AG04450 (cell line): ENCODE data around the gene DLAT. TPM values are rescaled to one million over a fixed set of nuclear protein-coding genes. Genes with fewer than 3 reads are reported as not detected.
"Not testable (repeated sequence)": the region's sequence is repeated elsewhere in the genome, so short reads cannot be mapped to it uniquely, and the experiment has no call there.

Source experiments
- CTCF ChIA-PET: fragments of 300-600, 350-600 bp; formaldehyde crosslinking; extraction: SDS; loops from one replicate; lab custom pipeline; 2022; ENCODE audit warnings: antibody characterized with exemption, inconsistent platforms; lab: Charles Lee
- POLR2A ChIA-PET: fragments of 350-600 bp; formaldehyde crosslinking; extraction: SDS; loops from one replicate; lab custom pipeline; 2021; ENCODE audit warnings: antibody characterized with exemption, inconsistent platforms; lab: Yijun Ruan, JAX
- DNase-seq: peaks from one replicate; pipeline ENCODE4 v3.0.0-alpha.2; 2011; ENCODE audit warnings: low read depth, low spot score
- H3K27ac ChIP-seq: one replicate; pipeline ENCODE4 v1.5.1; 2012; ENCODE audit warnings: low read depth, low read length, control low read depth
- H3K27me3 ChIP-seq: one replicate; pipeline ENCODE4 v1.6.0; 2012; ENCODE audit warnings: low read length; ENCODE audit not compliant: control insufficient read depth, insufficient read depth
- H3K4me3 ChIP-seq: 2 replicates; pipeline ENCODE4 v1.5.1; 2011; ENCODE audit warnings: mild to moderate bottlenecking, low read depth, low read length, control low read depth
- H3K9me3 ChIP-seq: 2 replicates; pipeline ENCODE4 v1.5.1; 2012; ENCODE audit warnings: low read length; ENCODE audit not compliant: control insufficient read depth, insufficient read depth
- polyA plus RNA-seq: library from polyadenylated mRNA; depleted of rRNA; stranded (reverse); fragments of >200 nt; gene quantifications from 2 replicates; pipeline ENCODE4 v1.2.3, GENCODE V29; 2011
- TF ChIP-seq, protein P1 (sequence below): IDR thresholded peaks from 2 replicates; pipeline ENCODE4 v1.5.1; 2011; ENCODE audit warnings: low read depth, low read length, control low read depth, inconsistent platforms

DLAT gene
- polyA plus RNA-seq, 1 experiment: 34.8 TPM

DNA sequence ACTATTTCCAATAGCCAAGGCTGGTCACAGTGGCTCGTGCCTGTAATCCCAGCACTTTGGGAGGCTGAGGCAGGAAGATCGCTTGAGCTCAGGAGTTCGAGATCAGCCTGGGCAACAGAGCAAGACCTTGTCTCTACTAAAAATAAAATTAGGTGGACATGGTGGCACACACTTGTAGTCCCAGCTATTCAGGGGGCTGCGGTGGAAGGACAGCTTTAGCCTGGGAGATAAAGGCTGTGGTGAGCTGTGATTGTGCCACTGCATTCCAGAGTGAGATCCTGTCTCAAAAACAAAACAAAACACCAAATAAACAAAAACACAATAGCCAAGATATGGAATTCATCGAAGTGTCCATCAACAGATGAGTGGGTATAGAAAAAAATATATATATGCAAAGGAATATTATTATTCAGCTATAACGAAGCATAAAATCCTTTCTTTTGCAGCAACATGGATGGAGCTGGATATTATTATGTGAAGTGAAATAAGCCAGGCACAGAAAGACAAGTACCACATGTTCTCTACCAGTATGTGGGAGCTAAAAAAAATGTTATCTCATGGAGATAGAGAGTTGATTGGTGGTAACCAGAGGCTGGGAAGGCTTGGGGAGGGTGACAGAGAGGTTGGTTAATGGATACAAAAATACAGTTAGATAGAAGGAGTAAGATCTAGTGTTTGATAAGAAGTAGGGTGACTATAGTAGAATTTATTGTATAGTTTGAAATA lies 22.6 kb upstream of the DLAT start:
- CTCF ChIA-PET: interaction anchor here (0.7 to 1.5 kb wide), 4 partner anchors 12 to 73 kb away, joined by 3 to 11 read pairs (median 4); no protein-coding TSS in a partner anchor
- POLR2A ChIA-PET: no interaction called here
- Histone ChIP-seq H3K9me3 (peaks cover 5% of the 10 kb centered on the region; the same call in 1 of the 2 replicates), H3K27me3 (no peaks in the 10 kb centered on the region), H3K27ac (no peak overlapping the region), H3K4me3 (no peak overlapping the region)
- TF ChIP-seq, protein P1, sequence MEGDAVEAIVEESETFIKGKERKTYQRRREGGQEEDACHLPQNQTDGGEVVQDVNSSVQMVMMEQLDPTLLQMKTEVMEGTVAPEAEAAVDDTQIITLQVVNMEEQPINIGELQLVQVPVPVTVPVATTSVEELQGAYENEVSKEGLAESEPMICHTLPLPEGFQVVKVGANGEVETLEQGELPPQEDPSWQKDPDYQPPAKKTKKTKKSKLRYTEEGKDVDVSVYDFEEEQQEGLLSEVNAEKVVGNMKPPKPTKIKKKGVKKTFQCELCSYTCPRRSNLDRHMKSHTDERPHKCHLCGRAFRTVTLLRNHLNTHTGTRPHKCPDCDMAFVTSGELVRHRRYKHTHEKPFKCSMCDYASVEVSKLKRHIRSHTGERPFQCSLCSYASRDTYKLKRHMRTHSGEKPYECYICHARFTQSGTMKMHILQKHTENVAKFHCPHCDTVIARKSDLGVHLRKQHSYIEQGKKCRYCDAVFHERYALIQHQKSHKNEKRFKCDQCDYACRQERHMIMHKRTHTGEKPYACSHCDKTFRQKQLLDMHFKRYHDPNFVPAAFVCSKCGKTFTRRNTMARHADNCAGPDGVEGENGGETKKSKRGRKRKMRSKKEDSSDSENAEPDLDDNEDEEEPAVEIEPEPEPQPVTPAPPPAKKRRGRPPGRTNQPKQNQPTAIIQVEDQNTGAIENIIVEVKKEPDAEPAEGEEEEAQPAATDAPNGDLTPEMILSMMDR: no peak
- no peak for DNase-seq

DNA sequence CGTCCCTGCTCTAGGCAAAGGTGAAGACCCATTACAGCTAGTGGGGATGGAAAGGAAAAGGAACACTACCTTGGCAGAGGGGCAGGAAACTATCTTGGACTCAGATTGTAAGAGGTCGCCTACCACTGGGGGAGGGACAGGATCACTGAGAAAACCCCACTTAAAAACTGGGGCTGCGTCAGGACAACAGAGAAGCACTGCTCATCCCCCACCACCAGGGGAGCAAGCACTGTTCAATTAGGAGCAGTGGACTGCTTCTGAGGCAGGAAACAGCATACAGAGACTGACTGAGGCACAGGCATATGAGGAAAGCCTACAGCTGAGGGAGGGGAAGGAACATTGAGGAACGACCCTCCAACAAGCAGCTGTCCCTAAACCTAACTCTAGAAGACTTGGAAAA lies 20.8 kb upstream of the DLAT start:
- TF ChIP-seq, protein P1: peak; percentile 50
- POLR2A ChIA-PET: no interaction called here
- Histone ChIP-seq H3K27me3 (no peaks in the 10 kb centered on the region), H3K9me3 (peaks cover 5% of the 10 kb centered on the region; the same call in 1 of the 2 replicates), H3K4me3 (no peak overlapping the region), H3K27ac (no peak overlapping the region)
- CTCF ChIA-PET: interaction anchor here (0.6 kb wide), 1 partner anchor 72 kb away, joined by 4 read pairs; no protein-coding TSS in a partner anchor
- DNase-seq: no peak

DNA sequence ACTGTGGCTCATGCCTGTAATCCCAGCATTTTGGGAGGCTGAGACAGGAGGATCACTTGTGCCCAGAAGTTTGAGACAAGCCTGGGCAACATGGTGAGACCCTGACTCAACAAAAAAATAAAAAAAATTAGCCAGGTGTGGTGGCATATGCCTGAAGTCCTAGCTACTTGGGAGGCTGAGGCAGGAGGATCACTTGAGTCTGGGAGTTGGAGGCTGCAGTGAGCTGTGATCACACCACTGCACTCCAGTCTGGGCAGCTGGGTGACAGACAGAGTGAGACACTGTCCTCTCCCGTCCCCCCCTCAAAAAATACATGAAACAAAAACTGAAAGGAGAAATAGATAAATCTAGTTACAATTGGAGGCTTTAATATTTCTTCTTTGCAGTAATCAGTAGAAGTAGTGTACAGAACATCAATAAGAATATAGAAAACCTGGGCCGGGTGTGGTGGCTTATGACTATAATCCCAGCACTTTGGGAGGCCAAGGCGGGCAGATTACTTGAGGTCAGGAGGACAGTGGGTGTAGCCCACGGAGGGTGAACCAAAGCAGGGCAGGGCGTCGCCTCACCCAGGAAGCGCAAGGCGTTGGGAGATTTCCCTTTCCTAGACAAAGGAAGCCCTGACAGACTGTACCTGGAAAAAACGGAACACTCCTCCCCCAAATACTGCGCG lies 19.6 kb upstream of the DLAT start:
- POLR2A ChIA-PET: no interaction called here
- no peaks in the 10 kb centered on the region for H3K27me3 ChIP-seq
- H3K4me3 ChIP-seq: no peak overlapping the region
- CTCF ChIA-PET: interaction anchor here (0.6 to 2.1 kb wide), 3 partner anchors 9 to 74 kb away, joined by 4 to 12 read pairs (median 6); no protein-coding TSS in a partner anchor
- TF ChIP-seq, protein P1: no peak
- peaks cover 5% of the 10 kb centered on the region; the same call in 1 of the 2 replicates for H3K9me3 ChIP-seq
- no peak for DNase-seq
- no peak overlapping the region for H3K27ac ChIP-seq

DNA sequence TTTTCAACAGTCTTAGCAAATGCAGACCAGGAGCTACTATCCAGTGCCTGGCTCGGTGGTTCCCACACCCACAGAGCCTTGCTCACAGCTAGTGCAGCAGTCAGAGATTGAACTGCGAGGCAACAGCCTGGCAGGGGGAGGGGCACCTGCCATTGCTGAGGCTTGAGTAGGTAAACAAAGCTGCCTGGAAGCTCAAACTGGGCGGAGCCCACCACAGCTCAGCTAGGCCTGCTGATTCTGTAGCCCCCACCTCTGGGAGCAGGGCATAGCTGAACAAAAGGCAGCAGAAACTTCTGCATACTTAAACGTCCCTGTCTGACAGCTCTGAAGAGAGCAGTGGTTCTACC lies 19.1 kb upstream of the DLAT start:
- POLR2A ChIA-PET, H3K4me3 ChIP-seq, H3K9me3 ChIP-seq, H3K27ac ChIP-seq, H3K27me3 ChIP-seq, DNase-seq: not testable (repeated sequence)
- CTCF ChIA-PET: interaction anchor here (0.6 to 2.1 kb wide), 3 partner anchors 9 to 75 kb away, joined by 4 to 12 read pairs (median 6); no protein-coding TSS in a partner anchor

DNA sequence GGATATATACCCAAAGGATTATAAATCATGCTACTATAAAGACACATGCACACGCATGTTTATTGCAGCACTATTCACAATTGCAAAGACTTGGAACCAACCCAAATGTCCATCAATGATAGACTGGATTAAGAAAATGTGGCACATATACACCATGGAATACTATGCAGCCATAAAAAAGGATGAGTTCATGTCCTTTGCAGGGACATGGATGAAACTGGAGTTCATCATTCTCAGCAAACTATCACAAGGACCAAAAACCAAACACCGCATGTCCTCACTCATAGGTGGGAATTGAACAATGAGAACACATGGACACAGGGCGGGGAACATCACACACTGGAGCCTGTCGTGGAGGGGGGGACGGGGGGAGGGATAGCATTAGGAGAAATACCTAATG lies 13.8 kb upstream of the DLAT start:
- H3K4me3 ChIP-seq, H3K9me3 ChIP-seq, POLR2A ChIA-PET, H3K27ac ChIP-seq, DNase-seq, CTCF ChIA-PET, H3K27me3 ChIP-seq: not testable (repeated sequence)

DNA sequence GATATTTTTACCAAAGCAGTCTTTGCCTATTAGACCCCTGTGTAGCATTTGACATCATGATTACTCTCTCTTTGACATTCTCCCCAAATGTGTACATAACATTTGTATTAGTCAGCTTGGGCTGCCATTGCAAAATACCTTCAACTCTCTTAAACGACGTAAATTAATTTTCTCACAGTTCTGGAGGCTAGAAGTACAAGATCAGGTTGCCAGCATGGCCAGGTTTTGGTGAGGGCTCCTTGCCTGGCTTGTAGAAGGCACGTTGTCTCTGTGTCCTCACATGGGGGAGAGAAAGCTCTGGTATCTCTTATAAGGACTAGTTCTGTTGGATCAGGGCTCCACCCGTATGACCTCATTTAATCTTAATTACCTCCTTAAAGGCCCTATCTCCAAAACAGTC lies 12.3 kb upstream of the DLAT start:
- CTCF ChIA-PET: interaction anchor here (1.3 to 1.5 kb wide), 2 partner anchors 16 to 34 kb away, joined by 3 to 4 read pairs; no protein-coding TSS in a partner anchor
- TF ChIP-seq, protein P1: no peak
- no peak overlapping the region for H3K4me3 ChIP-seq
- no peak overlapping the region for H3K27ac ChIP-seq
- no peak for DNase-seq
- POLR2A ChIA-PET: no interaction called here
- no peaks in the 10 kb centered on the region for H3K9me3 ChIP-seq
- H3K27me3 ChIP-seq: no peaks in the 10 kb centered on the region
